GM12875 (cell line): Measurements from ENCODE around the gene NRN1.

Experiments
- H3K4me3 ChIP-seq: one replicate; pipeline ENCODE4 v1.5.1; 2011; ENCODE audit warnings: low read depth, low read length, control low read depth
- TF ChIP-seq, protein P1 (sequence below): IDR thresholded peaks from 2 replicates; pipeline ENCODE4 v1.5.1; 2011; ENCODE audit warnings: low read depth, mild to moderate bottlenecking, control low read depth, inconsistent platforms, low read length, moderate library complexity, borderline replicate concordance; ENCODE audit not compliant: insufficient read depth

The NRN1 gene

GRCh38 chr6:6006006-6006427 lies 708 bp downstream of the NRN1 start:
- TF ChIP-seq, protein P1, sequence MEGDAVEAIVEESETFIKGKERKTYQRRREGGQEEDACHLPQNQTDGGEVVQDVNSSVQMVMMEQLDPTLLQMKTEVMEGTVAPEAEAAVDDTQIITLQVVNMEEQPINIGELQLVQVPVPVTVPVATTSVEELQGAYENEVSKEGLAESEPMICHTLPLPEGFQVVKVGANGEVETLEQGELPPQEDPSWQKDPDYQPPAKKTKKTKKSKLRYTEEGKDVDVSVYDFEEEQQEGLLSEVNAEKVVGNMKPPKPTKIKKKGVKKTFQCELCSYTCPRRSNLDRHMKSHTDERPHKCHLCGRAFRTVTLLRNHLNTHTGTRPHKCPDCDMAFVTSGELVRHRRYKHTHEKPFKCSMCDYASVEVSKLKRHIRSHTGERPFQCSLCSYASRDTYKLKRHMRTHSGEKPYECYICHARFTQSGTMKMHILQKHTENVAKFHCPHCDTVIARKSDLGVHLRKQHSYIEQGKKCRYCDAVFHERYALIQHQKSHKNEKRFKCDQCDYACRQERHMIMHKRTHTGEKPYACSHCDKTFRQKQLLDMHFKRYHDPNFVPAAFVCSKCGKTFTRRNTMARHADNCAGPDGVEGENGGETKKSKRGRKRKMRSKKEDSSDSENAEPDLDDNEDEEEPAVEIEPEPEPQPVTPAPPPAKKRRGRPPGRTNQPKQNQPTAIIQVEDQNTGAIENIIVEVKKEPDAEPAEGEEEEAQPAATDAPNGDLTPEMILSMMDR = no peak
- H3K4me3 ChIP-seq = no peak overlapping the region

- H3K4me3 ChIP-seq = no peak overlapping the region
- TF ChIP-seq, protein P1 = no peak
Measured at GRCh38 chr6:6005051-6006005, 1.4 kb downstream of the NRN1 start.

GRCh38 chr6:6004390-6004995 lies 2.2 kb downstream of the NRN1 start:
- peak overlapping the region; percentile 2 for H3K4me3 ChIP-seq
- TF ChIP-seq, protein P1 = no peak

DNA sequence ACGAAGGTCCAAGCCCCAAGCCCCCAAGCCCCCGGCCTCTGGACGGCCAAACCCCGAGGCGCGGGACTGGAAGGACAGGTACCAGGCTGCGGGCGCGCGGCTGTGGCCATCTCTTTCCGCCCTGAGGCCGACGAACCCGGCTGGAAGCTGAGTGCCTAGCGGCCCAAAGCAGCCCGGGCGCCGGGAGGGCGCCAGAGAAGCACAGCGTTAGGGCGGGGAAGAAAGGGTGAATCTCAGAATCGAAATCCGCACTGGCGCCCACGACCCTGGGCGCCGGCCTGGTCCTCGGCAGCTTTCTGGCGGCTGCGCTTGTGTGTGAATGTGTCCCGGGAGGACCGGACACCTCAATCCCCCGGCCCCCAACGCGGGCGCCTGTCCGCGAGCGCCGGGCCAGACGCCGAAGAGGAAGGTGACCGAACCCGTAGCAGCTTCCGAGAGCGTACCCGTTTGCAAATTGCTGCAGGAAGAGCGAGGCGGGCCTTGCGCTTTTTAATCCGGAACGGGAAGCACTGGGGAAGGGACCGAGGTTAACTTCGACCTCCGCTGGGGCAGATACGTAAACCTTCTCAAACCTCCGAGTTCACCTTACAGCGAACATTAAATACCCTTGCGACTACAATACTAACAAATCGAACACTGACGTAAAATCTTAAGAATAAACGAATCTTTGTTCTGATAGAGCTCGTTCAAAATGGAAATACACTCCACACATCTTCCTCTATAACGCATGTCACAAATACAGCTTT lies 2.9 kb downstream of the NRN1 start:
- TF ChIP-seq, protein P1 = no peak
- peak overlapping the region; percentile 26 for H3K4me3 ChIP-seq

DNA sequence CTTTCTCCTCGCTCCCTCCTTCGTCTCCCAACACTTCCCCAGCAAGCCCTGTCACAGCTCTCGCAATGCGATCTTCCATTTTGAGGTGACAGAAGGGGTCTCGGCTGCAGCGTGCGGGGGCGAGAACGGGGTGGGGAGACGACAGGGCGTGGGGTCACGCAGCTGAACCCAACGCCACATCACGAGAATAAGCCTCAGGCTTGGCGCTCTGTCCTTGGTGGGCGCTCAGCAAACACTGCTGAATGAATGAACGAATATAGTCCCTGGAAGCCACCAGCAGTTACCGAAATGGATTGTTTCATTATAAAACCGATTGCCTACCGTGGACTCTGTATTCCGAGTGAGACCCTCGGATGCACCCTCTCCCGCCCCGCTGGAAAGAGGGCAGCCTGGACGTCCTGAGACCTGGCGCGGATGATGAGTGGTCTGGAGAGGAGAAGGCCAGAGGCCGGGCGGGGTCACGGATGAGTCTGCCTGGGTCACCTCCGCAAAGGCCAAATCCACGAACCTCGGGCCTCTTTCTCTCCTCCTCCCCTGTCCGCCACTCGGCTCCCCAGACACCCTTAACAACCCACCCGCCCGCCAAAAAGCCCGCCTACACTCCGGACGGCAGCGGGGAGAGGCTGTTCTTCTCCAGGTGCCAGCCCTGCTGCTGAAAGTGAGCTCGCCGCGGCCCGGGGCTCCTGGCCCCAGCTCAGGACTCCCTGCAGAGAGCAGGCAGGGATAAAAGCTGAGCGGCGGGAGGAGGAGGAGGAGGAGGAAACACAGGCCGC lies 3.7 kb downstream of the NRN1 start:
- H3K4me3 ChIP-seq = peak overlapping the region; percentile 26
- TF ChIP-seq, protein P1 = no peak

- no peak overlapping the region for H3K4me3 ChIP-seq
- TF ChIP-seq, protein P1 = no peak
Measured at GRCh38 chr6:6002005-6002847, 4.5 kb downstream of the NRN1 start.
